Mesothelial cell of epicardium (in vitro differentiated cells): ENCODE data around the gene LASP1NB.
A peak's percentile ranks its signal among the peaks of the same experiment; 100 is the strongest.
"Not testable (repeated sequence)": the region's sequence is repeated elsewhere in the genome, so short reads cannot be mapped to it uniquely, and the experiment has no call there.

Experiments used
- DNase-seq, 2 experiments: peaks; one replicate each; pipeline ENCODE4 v3.0.0; 2021; ENCODE audit warnings: low spot score in 2 of 2; ENCODE audit not compliant: unreplicated experiment in 2 of 2
- H3K27ac Mint-ChIP-seq: 2 replicates; pipeline ENCODE4 v1.8.0; 2021; ENCODE audit warnings: mixed read lengths
- H3K27me3 Mint-ChIP-seq: 2 replicates; pipeline ENCODE4 v1.8.0; 2021; ENCODE audit warnings: low read depth, mixed read lengths
- H3K36me3 Mint-ChIP-seq: 2 replicates; pipeline ENCODE4 v1.8.0; 2021; ENCODE audit warnings: mixed read lengths
- H3K4me1 Mint-ChIP-seq: 2 replicates; pipeline ENCODE4 v1.8.0; 2021; ENCODE audit warnings: mixed read lengths
- H3K4me3 Mint-ChIP-seq: 2 replicates; pipeline ENCODE4 v1.8.0; 2021; ENCODE audit warnings: mild to moderate bottlenecking, moderate library complexity, mixed read lengths
- H3K9me3 Mint-ChIP-seq: 2 replicates; pipeline ENCODE4 v1.8.0; 2021; ENCODE audit warnings: mixed read lengths
- CTCF ChIP-seq: fragments of 200-600 bp; sonication (generic); IDR thresholded peaks from one replicate; pipeline ENCODE4 v1.5.0; 2021; ENCODE audit warnings: antibody characterized with exemption; ENCODE audit not compliant: unreplicated experiment

Gene LASP1NB

GRCh38 chr17:38920374-38921291 is 4.8 kb upstream of the LASP1NB start:
- Mint-ChIP-seq H3K4me1 (peaks cover 25% of the 10 kb centered on the region), H3K36me3 (peaks cover 23% of the 10 kb centered on the region), H3K27me3 (no peaks in the 10 kb centered on the region), H3K27ac (peak overlapping the region; percentile 79), H3K9me3 (no peaks in the 10 kb centered on the region), H3K4me3 (no peak overlapping the region)
- DNase-seq, result no peak
- TF ChIP-seq CTCF, result no peak

- peaks cover 18% of the 10 kb centered on the region for H3K36me3 Mint-ChIP-seq
- no peaks in the 10 kb centered on the region for H3K27me3 Mint-ChIP-seq
- no peak for TF ChIP-seq CTCF
- DNase-seq, result no peak
- no peak overlapping the region for H3K4me3 Mint-ChIP-seq
- H3K27ac Mint-ChIP-seq, result peak overlapping the region; percentile 81
- H3K9me3 Mint-ChIP-seq, result no peaks in the 10 kb centered on the region
- peaks cover 31% of the 10 kb centered on the region for H3K4me1 Mint-ChIP-seq
These were observed 3.5 kb upstream of the LASP1NB start for GRCh38 chr17:38921756-38922411.

- no peaks in the 10 kb centered on the region for H3K27me3 Mint-ChIP-seq
- TF ChIP-seq CTCF, result peak; percentile 20
- H3K4me3 Mint-ChIP-seq, result no peak overlapping the region
- H3K4me1 Mint-ChIP-seq, result peaks cover 31% of the 10 kb centered on the region
- no peaks in the 10 kb centered on the region for H3K9me3 Mint-ChIP-seq
- H3K36me3 Mint-ChIP-seq, result peaks cover 14% of the 10 kb centered on the region
- peak in 1 of 2 experiments; percentile 66 for DNase-seq
- peak overlapping the region; percentile 67 for H3K27ac Mint-ChIP-seq
These were observed 2.7 kb upstream of the LASP1NB start for GRCh38 chr17:38922538-38923297.

- Mint-ChIP-seq H3K4me3 (no peak overlapping the region), H3K27me3 (no peaks in the 10 kb centered on the region), H3K27ac (no peak overlapping the region), H3K36me3 (no peaks in the 10 kb centered on the region), H3K4me1 (peaks cover 21% of the 10 kb centered on the region), H3K9me3 (no peaks in the 10 kb centered on the region)
- TF ChIP-seq CTCF, result no peak
- DNase-seq, result no peak
These were observed 1.1 kb downstream of the LASP1NB start for GRCh38 chr17:38926293-38927070.

GRCh38 chr17:38930782-38931181 is 5.4 kb downstream of the LASP1NB start:
- not testable (repeated sequence) for DNase-seq, H3K36me3 Mint-ChIP-seq, H3K27ac Mint-ChIP-seq, H3K4me1 Mint-ChIP-seq, H3K9me3 Mint-ChIP-seq, H3K4me3 Mint-ChIP-seq, H3K27me3 Mint-ChIP-seq

GRCh38 chr17:38933962-38934361 is 8.5 kb downstream of the LASP1NB start:
- not testable (repeated sequence) for H3K27ac Mint-ChIP-seq, H3K9me3 Mint-ChIP-seq

More at GRCh38 chr17:38933962-38934361, 8.5 kb downstream of the LASP1NB start:
- not testable (repeated sequence) for H3K4me1 Mint-ChIP-seq, H3K4me3 Mint-ChIP-seq, H3K27me3 Mint-ChIP-seq, H3K36me3 Mint-ChIP-seq, DNase-seq
